ENCODE results near the gene EXOC1L.

Gene EXOC1L

DNA sequence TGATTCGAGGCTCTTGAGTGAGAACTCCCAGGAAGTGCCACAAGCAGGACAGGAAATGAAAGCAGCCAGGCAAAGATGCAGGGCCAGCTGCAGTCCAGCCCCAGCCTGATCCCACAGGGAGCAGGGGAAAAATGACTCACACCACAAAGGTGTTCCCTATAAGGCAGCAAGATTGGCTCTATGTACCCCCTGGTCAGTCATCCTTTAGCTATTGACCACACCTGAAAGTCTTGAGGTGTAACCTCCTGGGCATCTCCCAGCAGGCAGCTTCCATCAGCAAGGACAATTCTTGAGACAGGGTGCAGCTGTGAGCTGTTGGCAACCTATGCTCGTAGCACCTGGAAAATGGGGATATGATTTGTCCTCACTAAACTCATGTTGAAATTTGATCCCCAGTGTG lies 27.9 kb upstream of the EXOC1L start:
- Histone ChIP-seq H3K36me3 (ENCODE audit: insufficient read depth, low read length) (no peaks in the 10 kb centered on the region), H3K9me2 (replicated peaks; ENCODE audit: low read depth, low read length) (no peaks in the 10 kb centered on the region), H3K9ac (ENCODE audit: low read depth, low read length, poor library complexity, severe bottlenecking) (no peak overlapping the region), H2AFZ (ENCODE audit: low read length) (no peak overlapping the region), H3F3A (ENCODE audit: low read depth) (no peaks in the 10 kb centered on the region), H3K79me2 (ENCODE audit: insufficient read depth, low read length) (no peaks in the 10 kb centered on the region), H3K4me1 (ENCODE audit: insufficient read depth, low read length, poor library complexity, severe bottlenecking) (no peaks in the 10 kb centered on the region), H3K4me3 (ENCODE audit: low read length, poor library complexity, severe bottlenecking) (no peak overlapping the region), H4K20me1 (ENCODE audit: insufficient read depth, low read length, poor library complexity, severe bottlenecking) (no peaks in the 10 kb centered on the region), H3K4me2 (ENCODE audit: low read depth, low read length, poor library complexity, severe bottlenecking) (no peak overlapping the region), H3K9me3 (ENCODE audit: insufficient read depth, low read depth, low read length) (no peaks in the 10 kb centered on the region), H3K27me3 (ENCODE audit: insufficient read depth, low read length, poor library complexity, severe bottlenecking) (no peaks in the 10 kb centered on the region)
- no peak for TF ChIP-seq EZH2phosphoT487 (IDR thresholded peaks at IDR 0.05; ENCODE audit: borderline replicate concordance)
- no peak for TF ChIP-seq CTCF (conservative IDR thresholded peaks at IDR 0.05; ENCODE audit: low read length)

- H3K36me3 ChIP-seq (ENCODE audit: insufficient read depth, low read length), result no peaks in the 10 kb centered on the region
- TF ChIP-seq CTCF (conservative IDR thresholded peaks at IDR 0.05; ENCODE audit: low read length) (no peak), EZH2phosphoT487 (IDR thresholded peaks at IDR 0.05; ENCODE audit: borderline replicate concordance) (no peak)
- no peak overlapping the region for H3K4me3 ChIP-seq (ENCODE audit: low read length, poor library complexity, severe bottlenecking)
- H3K4me1 ChIP-seq (ENCODE audit: insufficient read depth, low read length, poor library complexity, severe bottlenecking), result no peaks in the 10 kb centered on the region
- H3K79me2 ChIP-seq (ENCODE audit: insufficient read depth, low read length), result no peaks in the 10 kb centered on the region
- no peaks in the 10 kb centered on the region for H3K27me3 ChIP-seq (ENCODE audit: insufficient read depth, low read length, poor library complexity, severe bottlenecking)
- no peaks in the 10 kb centered on the region for H4K20me1 ChIP-seq (ENCODE audit: insufficient read depth, low read length, poor library complexity, severe bottlenecking)
- no peak overlapping the region for H3K9ac ChIP-seq (ENCODE audit: low read depth, low read length, poor library complexity, severe bottlenecking)
- H3K9me3 ChIP-seq (ENCODE audit: insufficient read depth, low read depth, low read length), result no peaks in the 10 kb centered on the region
- H3K9me2 ChIP-seq (replicated peaks; ENCODE audit: low read depth, low read length), result no peaks in the 10 kb centered on the region
- no peak overlapping the region for H2AFZ ChIP-seq (ENCODE audit: low read length)
- no peaks in the 10 kb centered on the region for H3F3A ChIP-seq (ENCODE audit: low read depth)
- no peak overlapping the region for H3K4me2 ChIP-seq (ENCODE audit: low read depth, low read length, poor library complexity, severe bottlenecking)
Measured at GRCh38 chr4:55793479-55793878, 26.1 kb upstream of the EXOC1L start.

GRCh38 chr4:55794053-55794452 lies 25.5 kb upstream of the EXOC1L start:
- H3F3A ChIP-seq (ENCODE audit: low read depth), result no peaks in the 10 kb centered on the region
- no peaks in the 10 kb centered on the region for H3K79me2 ChIP-seq (ENCODE audit: insufficient read depth, low read length)
- no peak overlapping the region for H3K9ac ChIP-seq (ENCODE audit: low read depth, low read length, poor library complexity, severe bottlenecking)
- H2AFZ ChIP-seq (ENCODE audit: low read length), result no peak overlapping the region
- H3K9me2 ChIP-seq (replicated peaks; ENCODE audit: low read depth, low read length), result no peaks in the 10 kb centered on the region
- H3K9me3 ChIP-seq (ENCODE audit: insufficient read depth, low read depth, low read length), result no peaks in the 10 kb centered on the region
- H3K4me2 ChIP-seq (ENCODE audit: low read depth, low read length, poor library complexity, severe bottlenecking), result no peak overlapping the region
- H3K36me3 ChIP-seq (ENCODE audit: insufficient read depth, low read length), result no peaks in the 10 kb centered on the region
- no peaks in the 10 kb centered on the region for H3K4me1 ChIP-seq (ENCODE audit: insufficient read depth, low read length, poor library complexity, severe bottlenecking)
- no peaks in the 10 kb centered on the region for H4K20me1 ChIP-seq (ENCODE audit: insufficient read depth, low read length, poor library complexity, severe bottlenecking)
- no peak overlapping the region for H3K4me3 ChIP-seq (ENCODE audit: low read length, poor library complexity, severe bottlenecking)
- TF ChIP-seq CTCF (conservative IDR thresholded peaks at IDR 0.05; ENCODE audit: low read length), result no peak
- TF ChIP-seq EZH2phosphoT487 (IDR thresholded peaks at IDR 0.05; ENCODE audit: borderline replicate concordance), result no peak
- H3K27me3 ChIP-seq (ENCODE audit: insufficient read depth, low read length, poor library complexity, severe bottlenecking), result no peaks in the 10 kb centered on the region
